Measurements from ENCODE around the gene PIK3C2A. TPM values are rescaled to one million over a fixed set of nuclear protein-coding genes. Genes with fewer than 3 reads are reported as not detected.
A peak's percentile ranks its signal among the peaks of the same experiment; 100 is the strongest.

The PIK3C2A gene
- total RNA-seq, 2 experiments from 2014 or later, result 23.3 to 27.3 TPM

DNA sequence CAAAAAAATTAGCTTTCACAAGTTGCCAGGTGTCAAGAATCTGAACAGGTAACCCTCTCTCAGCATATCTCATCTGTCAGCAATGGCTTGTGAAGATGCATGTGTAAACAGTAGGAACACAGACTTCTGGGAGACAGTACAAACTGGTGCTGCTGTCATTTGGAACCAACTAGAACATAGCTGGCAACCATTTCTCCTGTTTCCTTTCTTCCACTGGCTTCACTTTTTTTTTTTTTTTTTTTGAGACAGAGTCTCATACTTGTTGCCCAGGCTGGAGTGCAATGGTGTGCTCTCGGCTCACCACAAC lies 2.1 kb upstream of the PIK3C2A start:
- peaks cover 2% of the 10 kb centered on the region for H3K36me3 Mint-ChIP-seq (ENCODE audit: low read depth)
- ChIA-PET POLR2A (interaction anchor here (0.7 kb wide), 1 partner anchor 353 kb away, joined by 8 read pairs; no protein-coding TSS in a partner anchor), CTCF (interaction anchor here (1.3 to 3.4 kb wide), 4 partner anchors 20 to 174 kb away, joined by 3 to 13 read pairs (median 7); no protein-coding TSS in a partner anchor)
- ATAC-seq, result no peak
- no peak for DNase-seq
- intact Hi-C loops (cut with DNase I, micrococcal nuclease), result loop anchor here (2.0 to 5.0 kb wide), 7 partner anchors 21 to 1425 kb away; partner anchors contain the start of genes C11orf58 (in 1 of the 2), GTF2H1 (in 1 of the 2), HPS5 (in 1 of the 2) and NCR3LG1 (in 1 of the 2)
- H3K9me3 Mint-ChIP-seq (ENCODE audit: low read depth), result no peaks in the 10 kb centered on the region
- H3K27me3 Mint-ChIP-seq, result no peaks in the 10 kb centered on the region
- peaks cover 29% of the 10 kb centered on the region for H3K4me1 Mint-ChIP-seq
- peak overlapping the region; percentile 91 for H3K4me3 Mint-ChIP-seq
- no peak overlapping the region for H3K27ac Mint-ChIP-seq

DNA sequence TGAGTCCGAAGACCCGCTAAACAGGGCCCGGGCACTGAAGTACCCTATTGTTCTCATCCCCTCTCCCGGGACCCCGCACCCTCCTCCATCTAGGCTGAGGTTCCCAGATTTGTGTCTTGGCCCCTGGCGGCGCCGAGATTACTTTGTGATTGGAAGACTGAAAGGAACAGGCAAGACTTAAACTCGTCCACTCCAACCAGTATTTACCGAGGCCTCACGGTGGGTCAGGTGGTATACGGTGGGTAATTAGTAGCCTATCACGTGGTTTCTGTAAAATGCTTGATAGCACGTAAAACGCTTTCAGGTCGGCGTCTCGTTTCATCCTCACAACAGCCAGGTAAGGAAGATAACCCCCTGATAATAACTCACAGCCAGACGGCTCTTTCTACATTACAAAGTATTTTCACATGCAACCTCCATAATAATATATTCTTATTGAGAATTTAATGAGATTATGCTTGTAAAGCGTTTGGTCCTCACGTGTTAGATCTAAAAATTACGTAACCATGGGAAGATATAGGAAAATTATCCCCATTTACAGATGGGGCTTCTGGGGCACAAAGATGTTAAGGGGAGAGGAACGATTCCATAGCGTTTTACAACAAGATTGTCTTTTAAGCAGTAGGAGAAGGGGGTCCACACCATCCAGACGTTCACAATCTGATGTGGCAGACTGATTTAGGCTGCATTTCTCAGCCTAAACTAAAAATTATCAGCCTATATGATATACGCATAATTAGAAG lies 642 bp upstream of the PIK3C2A start:
- POLR2A ChIA-PET, result interaction anchor here (0.8 to 1.3 kb wide), 2 partner anchors 67 to 131 kb away, joined by 4 to 11 read pairs; partner anchors contain the start of gene RPS13
- peak; percentile 71 for DNase-seq

DNA sequence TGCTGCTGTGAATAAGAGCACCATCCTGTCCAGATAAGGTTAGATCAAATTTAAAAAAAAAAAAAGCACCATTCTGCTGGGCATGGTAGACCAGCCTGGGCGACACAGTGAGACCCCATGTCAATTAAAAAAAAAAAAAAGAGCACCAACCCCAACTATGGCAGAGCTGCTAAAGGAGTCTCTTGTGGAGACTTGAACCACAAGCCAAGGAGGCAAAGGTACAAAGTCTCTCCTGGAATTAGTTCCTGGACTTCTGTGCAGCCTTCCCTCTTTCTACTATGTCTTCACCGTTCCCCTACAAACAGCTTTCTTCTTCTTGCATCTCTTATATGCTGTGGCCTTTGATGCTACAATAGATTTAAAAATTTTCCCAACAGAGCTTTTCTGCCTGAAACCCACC lies 1.3 kb downstream of the PIK3C2A start:
- no peaks in the 10 kb centered on the region for H3K9me3 Mint-ChIP-seq (ENCODE audit: low read depth)
- H3K4me1 Mint-ChIP-seq, result peaks cover 42% of the 10 kb centered on the region
- no peak for ATAC-seq
- DNase-seq, result no peak
- peak overlapping the region; percentile 88 for H3K27ac Mint-ChIP-seq
- CTCF ChIA-PET, result interaction anchor here (0.7 to 1.2 kb wide), 3 partner anchors 12 to 283 kb away, joined by 3 to 4 read pairs (median 4); no protein-coding TSS in a partner anchor
- H3K36me3 Mint-ChIP-seq (ENCODE audit: low read depth), result peaks cover 5% of the 10 kb centered on the region
- no peaks in the 10 kb centered on the region for H3K27me3 Mint-ChIP-seq
- POLR2A ChIA-PET, result no interaction called here
- intact Hi-C loops (cut with DNase I, micrococcal nuclease), result loop anchor here (2.0 to 5.0 kb wide), 3 partner anchors 146 to 1320 kb away; partner anchors contain the start of genes NCR3LG1 (in 1 of the 2), SERGEF (in 1 of the 2) and TSG101 (in 1 of the 2)
- peak overlapping the region; percentile 91 for H3K4me3 Mint-ChIP-seq

More for the DNA sequence above, 642 bp upstream of the PIK3C2A start:
- peak; percentile 76 for ATAC-seq
- no peaks in the 10 kb centered on the region for H3K9me3 Mint-ChIP-seq (ENCODE audit: low read depth)
- peaks cover 5% of the 10 kb centered on the region for H3K36me3 Mint-ChIP-seq (ENCODE audit: low read depth)
- no peaks in the 10 kb centered on the region for H3K27me3 Mint-ChIP-seq
- H3K27ac Mint-ChIP-seq, result peak overlapping the region; percentile 91
- CTCF ChIA-PET, result interaction anchor here (0.7 to 3.4 kb wide), 7 partner anchors 22 to 176 kb away, joined by 3 to 13 read pairs (median 4); no protein-coding TSS in a partner anchor
- peaks cover 36% of the 10 kb centered on the region for H3K4me1 Mint-ChIP-seq
- H3K4me3 Mint-ChIP-seq, result peak overlapping the region; percentile 91
- intact Hi-C loops (cut with DNase I, micrococcal nuclease), result loop anchor here (1.0 to 5.0 kb wide), 13 partner anchors 22 to 1426 kb away; partner anchors contain the start of genes NCR3LG1 (in 2 of the 2), NUCB2 (in 2 of the 2), RPS13 (in 2 of the 2) and C11orf58 (in 1 of the 2)

DNA sequence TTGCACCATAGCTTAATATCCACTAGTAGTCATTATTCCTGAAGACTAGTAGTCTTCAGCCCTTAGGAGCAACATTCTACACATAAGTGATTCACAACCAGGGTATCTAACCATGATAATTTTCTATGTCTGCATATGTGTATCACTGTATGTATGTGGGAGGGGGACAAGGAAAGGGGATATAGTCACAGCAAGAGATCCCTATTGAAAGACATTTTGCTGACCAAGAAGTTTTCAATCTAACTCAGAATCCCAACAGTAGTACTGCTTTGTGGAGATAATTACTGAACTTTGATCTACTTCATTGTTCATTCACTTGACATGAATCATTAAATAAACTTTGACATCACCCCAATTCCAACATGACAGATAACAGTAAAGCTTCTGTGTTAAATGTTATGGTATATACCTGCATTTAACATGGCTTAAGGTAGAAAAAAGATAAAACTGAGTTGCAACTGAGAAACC lies 10.3 kb downstream of the PIK3C2A start:
- Mint-ChIP-seq H3K4me3 (no peak overlapping the region), H3K27me3 (no peaks in the 10 kb centered on the region), H3K36me3 (ENCODE audit: low read depth) (peaks cover 17% of the 10 kb centered on the region), H3K9me3 (ENCODE audit: low read depth) (no peaks in the 10 kb centered on the region), H3K4me1 (peaks cover 15% of the 10 kb centered on the region), H3K27ac (no peak overlapping the region)
- CTCF ChIA-PET, result no interaction called here
- POLR2A ChIA-PET, result no interaction called here
- intact Hi-C loops (cut with DNase I, micrococcal nuclease), result no loop called here
- DNase-seq (no peak), ATAC-seq (peak; percentile 19)

DNA sequence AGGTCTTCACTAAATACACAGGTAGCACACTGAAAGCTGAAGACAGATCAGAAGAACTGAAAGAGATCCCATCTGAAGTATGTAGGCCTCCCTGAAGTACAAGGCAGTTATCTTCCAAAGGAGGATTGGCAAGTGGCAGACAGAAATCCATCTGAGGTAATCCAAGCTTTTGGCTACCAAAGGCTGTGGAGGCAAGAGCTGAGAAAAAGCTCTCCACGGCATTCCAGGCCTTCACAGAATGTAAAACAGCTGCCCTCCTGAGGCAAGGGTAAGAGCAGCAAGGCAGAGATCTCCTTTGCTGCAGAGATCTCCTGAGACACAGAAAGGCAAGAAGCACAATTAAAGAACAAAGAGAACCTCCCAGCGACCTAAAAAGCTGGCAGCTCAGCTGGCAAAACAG lies 19.1 kb downstream of the PIK3C2A start:
- DNase-seq (no peak), ATAC-seq (no peak)
- ChIA-PET CTCF (interaction anchor here (0.6 to 1.1 kb wide), 2 partner anchors 13 to 34 kb away, joined by 4 read pairs; no protein-coding TSS in a partner anchor), POLR2A (interaction anchor here (1.6 kb wide), 1 partner anchor 19 kb away, joined by 3 read pairs; the partner anchor contains the start of gene PIK3C2A)
- intact Hi-C loops (cut with DNase I, micrococcal nuclease), result no loop called here
- Mint-ChIP-seq H3K4me3 (no peak overlapping the region), H3K4me1 (peaks cover 14% of the 10 kb centered on the region), H3K27me3 (no peaks in the 10 kb centered on the region), H3K27ac (no peak overlapping the region), H3K36me3 (ENCODE audit: low read depth) (peaks cover 27% of the 10 kb centered on the region), H3K9me3 (ENCODE audit: low read depth) (no peaks in the 10 kb centered on the region)

DNA sequence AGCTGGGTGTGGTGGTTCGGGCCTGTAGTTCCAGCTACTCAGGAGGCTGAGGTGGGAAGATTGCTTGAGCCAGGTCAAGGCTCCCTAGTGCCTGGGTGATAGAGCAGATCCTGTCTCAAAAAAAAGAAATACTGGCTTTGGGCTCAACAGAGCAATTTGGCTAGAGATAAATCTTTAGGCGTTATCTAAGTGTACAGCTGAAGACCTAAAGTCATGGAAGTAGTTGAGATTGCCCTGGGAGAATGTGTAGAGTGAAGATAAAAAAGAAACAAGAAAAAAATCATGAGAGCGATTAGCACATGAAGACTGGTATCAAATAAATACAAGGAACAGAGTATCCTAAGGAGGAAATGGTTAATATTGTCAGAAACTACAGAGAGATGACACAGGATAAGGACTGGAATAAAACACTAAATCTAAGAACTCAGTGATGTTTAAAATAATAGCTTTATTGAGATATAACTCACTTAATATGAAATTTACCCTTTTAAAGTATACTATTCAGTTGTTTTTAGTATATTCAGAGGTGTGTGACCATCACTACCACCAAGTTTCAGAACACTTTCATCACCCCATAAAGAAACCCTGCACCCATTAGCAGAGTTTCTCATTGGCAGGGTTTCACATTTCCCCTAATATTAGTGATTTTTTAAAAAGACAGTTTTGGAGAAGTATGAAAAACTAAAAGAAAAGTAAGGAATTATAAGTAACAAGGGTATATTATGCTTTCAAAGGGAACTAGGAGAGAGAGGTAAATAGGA lies 20.7 kb downstream of the PIK3C2A start:
- ATAC-seq (no peak), DNase-seq (no peak)
- Mint-ChIP-seq H3K27me3 (no peaks in the 10 kb centered on the region), H3K4me3 (no peak overlapping the region), H3K4me1 (peaks cover 14% of the 10 kb centered on the region), H3K9me3 (ENCODE audit: low read depth) (no peaks in the 10 kb centered on the region), H3K36me3 (ENCODE audit: low read depth) (peaks cover 17% of the 10 kb centered on the region), H3K27ac (no peak overlapping the region)
- POLR2A ChIA-PET, result no interaction called here
- CTCF ChIA-PET, result interaction anchor here (0.7 kb wide), 1 partner anchor 14 kb away, joined by 3 read pairs; no protein-coding TSS in a partner anchor
- intact Hi-C loops (cut with DNase I, micrococcal nuclease), result no loop called here

DNA sequence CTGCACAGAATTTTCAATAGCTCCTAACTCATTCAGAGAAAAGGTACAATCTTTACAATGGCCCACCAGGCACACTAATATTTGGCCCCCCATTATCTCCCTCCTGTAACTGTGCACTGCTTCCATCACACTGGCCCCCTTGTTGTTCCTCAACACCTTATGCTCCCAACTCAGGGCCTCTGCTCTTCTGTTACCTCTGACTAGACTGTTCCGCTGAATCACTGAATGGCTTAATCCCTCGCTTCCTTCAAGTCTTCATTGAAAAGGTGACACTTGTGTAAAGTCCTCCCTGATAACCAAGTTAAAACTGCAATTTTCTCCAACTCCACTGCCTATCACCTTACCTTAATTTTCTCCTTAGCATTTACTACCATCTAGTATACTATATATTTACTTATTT lies 21.8 kb downstream of the PIK3C2A start:
- CTCF ChIA-PET, result no interaction called here
- peaks cover 14% of the 10 kb centered on the region for H3K4me1 Mint-ChIP-seq
- H3K36me3 Mint-ChIP-seq (ENCODE audit: low read depth), result peaks cover 11% of the 10 kb centered on the region
- H3K27me3 Mint-ChIP-seq, result no peaks in the 10 kb centered on the region
- intact Hi-C loops (cut with DNase I, micrococcal nuclease), result no loop called here
- ATAC-seq (no peak), DNase-seq (no peak)
- H3K27ac Mint-ChIP-seq, result no peak overlapping the region
- no peak overlapping the region for H3K4me3 Mint-ChIP-seq
- POLR2A ChIA-PET, result no interaction called here
- H3K9me3 Mint-ChIP-seq (ENCODE audit: low read depth), result no peaks in the 10 kb centered on the region

DNA sequence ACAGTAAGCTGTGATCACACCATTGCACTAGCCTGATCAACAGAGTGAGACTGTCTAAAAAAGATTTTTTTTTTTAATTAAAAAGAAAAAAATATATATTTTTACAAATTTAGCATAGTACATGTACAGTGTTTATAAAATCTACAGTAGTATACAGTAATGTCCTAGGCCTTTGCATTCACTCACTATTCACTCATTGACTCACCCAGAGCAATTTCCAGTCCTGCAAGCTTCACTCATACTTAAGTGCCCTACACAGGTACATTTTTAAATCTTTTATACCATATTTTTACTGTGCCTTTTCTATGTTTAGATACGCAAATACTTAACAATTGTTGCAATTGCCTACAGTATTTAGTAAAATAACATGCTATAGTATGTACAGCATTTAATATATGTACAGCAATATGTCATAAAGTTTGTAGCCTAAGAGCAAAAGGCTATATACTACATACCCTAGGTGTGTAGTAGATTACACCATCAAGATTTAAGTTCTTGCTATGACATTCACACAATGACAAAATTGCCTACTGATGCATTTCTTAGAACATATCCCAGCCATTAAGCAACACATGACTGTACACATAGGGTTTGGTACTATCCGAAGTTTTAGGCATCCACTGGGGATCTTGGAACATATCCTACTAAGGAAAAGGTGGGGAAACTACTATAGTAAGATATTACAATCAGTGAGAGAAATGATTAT lies 22.8 kb downstream of the PIK3C2A start:
- ChIA-PET CTCF (no interaction called here), POLR2A (no interaction called here)
- Mint-ChIP-seq H3K9me3 (ENCODE audit: low read depth) (no peaks in the 10 kb centered on the region), H3K27me3 (no peaks in the 10 kb centered on the region), H3K36me3 (ENCODE audit: low read depth) (peaks cover 9% of the 10 kb centered on the region), H3K4me3 (no peak overlapping the region), H3K4me1 (peaks cover 14% of the 10 kb centered on the region), H3K27ac (no peak overlapping the region)
- no peak for DNase-seq
- intact Hi-C loops (cut with DNase I, micrococcal nuclease), result no loop called here
- ATAC-seq, result no peak

DNA sequence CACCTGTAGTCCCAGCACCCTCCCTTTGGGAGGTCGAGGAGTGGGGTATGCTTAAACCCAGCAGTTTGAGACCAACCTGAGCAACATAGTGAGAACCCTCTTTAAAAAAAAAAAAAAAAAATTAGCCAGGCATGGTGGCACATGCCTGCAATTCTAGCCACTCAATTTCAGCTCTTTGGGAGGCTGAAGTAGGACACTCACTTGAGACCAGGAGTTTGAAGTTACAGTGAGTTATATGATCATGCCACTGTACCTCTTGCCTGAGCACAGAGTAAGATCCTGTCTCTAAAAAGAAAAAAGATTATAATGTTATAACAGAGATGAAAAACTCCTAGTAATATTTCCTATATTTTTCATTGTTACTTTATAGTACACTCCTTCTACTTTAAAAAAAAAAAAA lies 23.9 kb downstream of the PIK3C2A start:
- H3K9me3 Mint-ChIP-seq (ENCODE audit: low read depth), result no peaks in the 10 kb centered on the region
- ChIA-PET CTCF (no interaction called here), POLR2A (no interaction called here)
- ATAC-seq (no peak), DNase-seq (no peak)
- no peak overlapping the region for H3K27ac Mint-ChIP-seq
- no peaks in the 10 kb centered on the region for H3K27me3 Mint-ChIP-seq
- peaks cover 14% of the 10 kb centered on the region for H3K4me1 Mint-ChIP-seq
- H3K36me3 Mint-ChIP-seq (ENCODE audit: low read depth), result peaks cover 9% of the 10 kb centered on the region
- H3K4me3 Mint-ChIP-seq, result no peak overlapping the region
- intact Hi-C loops (cut with DNase I, micrococcal nuclease), result no loop called here

DNA sequence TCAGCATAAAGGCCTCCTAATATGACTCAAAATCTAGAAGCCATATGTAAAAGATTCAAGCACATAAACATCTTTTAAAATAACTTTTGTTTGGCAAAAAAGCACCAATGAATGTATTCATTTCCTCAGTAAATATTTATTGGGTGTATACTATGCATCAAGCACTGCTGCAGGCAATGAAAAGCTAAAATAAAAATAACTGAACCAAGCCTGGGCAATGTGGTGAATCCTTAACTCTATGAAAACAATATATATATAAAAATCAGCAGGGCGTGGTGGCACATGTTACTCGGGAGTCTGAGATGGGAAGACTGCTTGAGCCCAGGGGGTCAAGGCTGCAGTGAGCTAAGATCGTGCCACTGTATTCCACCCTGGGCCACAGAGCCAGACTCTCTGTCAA lies 27.8 kb downstream of the PIK3C2A start:
- intact Hi-C loops (cut with DNase I, micrococcal nuclease), result no loop called here
- H3K4me1 Mint-ChIP-seq, result peaks cover 7% of the 10 kb centered on the region
- no peak for ATAC-seq

DNA sequence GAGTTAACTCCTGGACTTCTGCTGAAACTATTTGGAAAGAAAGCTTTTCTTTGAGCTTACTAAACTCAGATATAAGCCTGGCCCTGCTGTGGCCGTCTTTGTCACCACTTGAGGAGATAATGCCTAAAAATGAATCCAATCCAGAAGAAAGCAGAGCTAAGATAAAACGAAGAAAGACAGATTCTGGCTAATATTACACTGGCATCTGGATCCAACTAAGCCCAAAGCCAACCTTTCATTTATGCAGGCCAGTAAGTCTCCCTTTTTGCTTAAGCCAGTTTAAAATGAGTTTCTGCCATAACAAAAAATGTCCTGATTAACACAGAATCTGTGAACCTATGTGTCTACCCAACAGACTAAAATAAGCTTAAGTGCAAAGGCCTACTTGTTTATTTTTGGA lies 34.5 kb downstream of the PIK3C2A start:
- ChIA-PET CTCF (interaction anchor here (0.6 kb wide), 1 partner anchor 14 kb away, joined by 3 read pairs; no protein-coding TSS in a partner anchor), POLR2A (no interaction called here)
- Mint-ChIP-seq H3K27ac (no peak overlapping the region), H3K36me3 (ENCODE audit: low read depth) (peaks cover 13% of the 10 kb centered on the region), H3K9me3 (ENCODE audit: low read depth) (no peaks in the 10 kb centered on the region), H3K4me1 (peaks cover 18% of the 10 kb centered on the region), H3K27me3 (no peaks in the 10 kb centered on the region), H3K4me3 (no peak overlapping the region)
- ATAC-seq (no peak), DNase-seq (no peak)
- intact Hi-C loops (cut with DNase I, micrococcal nuclease), result no loop called here

More for the DNA sequence above, 27.8 kb downstream of the PIK3C2A start:
- DNase-seq, result no peak
- no peak overlapping the region for H3K27ac Mint-ChIP-seq
- no peak overlapping the region for H3K4me3 Mint-ChIP-seq
- POLR2A ChIA-PET, result no interaction called here
- no peaks in the 10 kb centered on the region for H3K9me3 Mint-ChIP-seq (ENCODE audit: low read depth)
- CTCF ChIA-PET, result interaction anchor here (0.8 kb wide), 2 partner anchors 16 to 64 kb away, joined by 3 read pairs; no protein-coding TSS in a partner anchor
- H3K27me3 Mint-ChIP-seq, result no peaks in the 10 kb centered on the region
- peaks cover 6% of the 10 kb centered on the region for H3K36me3 Mint-ChIP-seq (ENCODE audit: low read depth)

All from activated CD4-positive, alpha-beta T cell treated with anti-CD3 and anti-CD28 coated beads for 36 hours (primary cell).